Fibroblast of lung (primary cell): Measurements from ENCODE around the gene MOCS3.

Experiments used
- CTCF ChIP-seq, 2 donors: IDR thresholded peaks in 1 of 2; conservative IDR thresholded peaks in 1 of 2; 1 replicate in 1 of 2; 2 replicates in 1 of 2; pipeline ENCODE4 v1.5.1; 2011 to 2012; ENCODE audit warnings: low read length in 2 of 2, control low read depth in 1 of 2, inconsistent platforms in 1 of 2, low read depth in 1 of 2, mild to moderate bottlenecking in 1 of 2
- EZH2 ChIP-seq: IDR thresholded peaks from 2 replicates; pipeline ENCODE4 v1.5.1; 2012; ENCODE audit warnings: low read length, control low read depth, mild to moderate bottlenecking; ENCODE audit errors: missing control alignments

- no peak for TF ChIP-seq CTCF (conservative IDR thresholded peaks at IDR 0.05 in 1 of 2, IDR thresholded peaks at IDR 0.05 in 1 of 2; ENCODE audit: low read depth in 1 of 2, low read length in 2 of 2)
- no peak for TF ChIP-seq EZH2
Measured at GRCh38 chr20:51002633-51003032, 44.0 kb downstream of the MOCS3 start.
